Tibial artery (tissue), 4 donors: ENCODE measurements around the gene C10orf120.
A peak's percentile ranks its signal among the peaks of the same experiment; 100 is the strongest.

Experiments used
- DNase-seq, 2 donors: peaks; one replicate each; pipeline ENCODE4 v3.0.0-alpha.2; 2019
- H3K27ac ChIP-seq, 2 donors: fragments of 200-600 bp; sonication (generic) in 1 of 2; 1 replicate in 1 of 2; 2 replicates in 1 of 2; pipeline ENCODE4 v1.5.1; 2018 to 2019; ENCODE audit warnings: mild to moderate bottlenecking in 1 of 2
- H3K27me3 ChIP-seq, 2 donors: fragments of 200-600 bp; sonication (generic) in 1 of 2; one replicate each; pipeline versions ENCODE4 v1.5.1 to v1.6.0; 2016 to 2019
- H3K36me3 ChIP-seq, 3 donors: fragments of 200-600 bp; sonication (generic) in 2 of 3; one replicate each; pipeline ENCODE4 v1.5.1; 2016 to 2019; ENCODE audit warnings: mild to moderate bottlenecking in 2 of 3
- H3K4me1 ChIP-seq, 4 donors: fragments of 200-600 bp; sonication (generic) in 2 of 4; 1 replicate in 3 of 4; 2 replicates in 1 of 4; pipeline ENCODE4 v1.5.1; 2016 to 2019
- H3K4me3 ChIP-seq, 2 donors: fragments of 200-600 bp; sonication (generic) in 1 of 2; 1 replicate in 1 of 2; 2 replicates in 1 of 2; pipeline ENCODE4 v1.5.1; 2018 to 2019; ENCODE audit warnings: mild to moderate bottlenecking in 2 of 2
- H3K9me3 ChIP-seq, 3 donors: fragments of 200-600 bp; sonication (generic) in 1 of 3; one replicate each; pipeline ENCODE4 v1.5.1; 2016 to 2019
- CTCF ChIP-seq, 2 experiments: fragments of 200-600 bp in 1 of 2; fragments of 450-650 bp in 1 of 2; IDR thresholded peaks; one replicate each; pipeline ENCODE4 v1.5.1; 2017 to 2019; ENCODE audit warnings: antibody characterized with exemption in 2 of 2, mild to moderate bottlenecking in 1 of 2, moderate library complexity in 1 of 2
- intact Hi-C: fragments of 100-400 bp; cut with DNase I; formaldehyde crosslinking; loops from one replicate; pipeline ENCODE4 v1.15.0; 2023; ENCODE audit warnings: low total_unique reads

The C10orf120 gene

GRCh38 chr10:122658356-122659049 is 41.1 kb downstream of the C10orf120 start:
- no peak for TF ChIP-seq CTCF (IDR thresholded peaks at IDR 0.05)
- Histone ChIP-seq H3K4me1 (peaks cover 0 to 20% (median 6%) of the 10 kb centered on the region in 4 donors), H3K27me3 (no peaks in the 10 kb centered on the region), H3K36me3 (no peaks in the 10 kb centered on the region), H3K27ac (no peak overlapping the region), H3K9me3 (no peaks in the 10 kb centered on the region), H3K4me3 (no peak overlapping the region)
- intact Hi-C loops: no loop called here
- DNase-seq: no peak

GRCh38 chr10:122657729-122658128 is 41.9 kb downstream of the C10orf120 start:
- intact Hi-C loops: no loop called here
- TF ChIP-seq CTCF (IDR thresholded peaks at IDR 0.05): no peak

GRCh38 chr10:122657255-122657654 is 42.4 kb downstream of the C10orf120 start:
- no peak overlapping the region for H3K27ac ChIP-seq
- H3K4me3 ChIP-seq: no peak overlapping the region
- DNase-seq: peak in 1 of 2 donors; percentile 48
- peaks cover 0 to 4% of the 10 kb centered on the region in 2 donors for H3K27me3 ChIP-seq
- no peaks in the 10 kb centered on the region for H3K36me3 ChIP-seq
- H3K4me1 ChIP-seq: peaks cover 0 to 20% (median 6%) of the 10 kb centered on the region in 4 donors
- H3K9me3 ChIP-seq: no peaks in the 10 kb centered on the region
- TF ChIP-seq CTCF (IDR thresholded peaks at IDR 0.05): no peak
- intact Hi-C loops: no loop called here

More at GRCh38 chr10:122657729-122658128, 41.9 kb downstream of the C10orf120 start:
- peaks cover 0 to 20% (median 6%) of the 10 kb centered on the region in 4 donors for H3K4me1 ChIP-seq
- H3K9me3 ChIP-seq: no peaks in the 10 kb centered on the region
- no peak overlapping the region for H3K27ac ChIP-seq
- H3K4me3 ChIP-seq: no peak overlapping the region
- H3K27me3 ChIP-seq: no peaks in the 10 kb centered on the region
- DNase-seq: no peak
- H3K36me3 ChIP-seq: no peaks in the 10 kb centered on the region

GRCh38 chr10:122656741-122657140 is 42.9 kb downstream of the C10orf120 start:
- Histone ChIP-seq H3K36me3 (no peaks in the 10 kb centered on the region), H3K27ac (peak overlapping the region in 1 of 2 donors; percentile 10), H3K9me3 (no peaks in the 10 kb centered on the region), H3K4me3 (no peak overlapping the region), H3K4me1 (peaks cover 0 to 20% (median 6%) of the 10 kb centered on the region in 4 donors), H3K27me3 (peaks cover 0 to 4% of the 10 kb centered on the region in 2 donors)
- TF ChIP-seq CTCF (IDR thresholded peaks at IDR 0.05): no peak
- intact Hi-C loops: no loop called here
- DNase-seq: peak in 1 of 2 donors; percentile 21

GRCh38 chr10:122656308-122656705 is 43.3 kb downstream of the C10orf120 start:
- no peak for DNase-seq
- intact Hi-C loops: no loop called here
- H3K27ac ChIP-seq: peak overlapping the region in 1 of 2 donors; percentile 10
- no peak for TF ChIP-seq CTCF (IDR thresholded peaks at IDR 0.05)
- H3K36me3 ChIP-seq: no peaks in the 10 kb centered on the region
- H3K9me3 ChIP-seq: no peaks in the 10 kb centered on the region
- H3K4me3 ChIP-seq: no peak overlapping the region
- H3K4me1 ChIP-seq: peaks cover 0 to 20% (median 6%) of the 10 kb centered on the region in 4 donors
- H3K27me3 ChIP-seq: peaks cover 0 to 4% of the 10 kb centered on the region in 2 donors
